Thoracic aorta (tissue), 2 donors: ENCODE measurements around the gene OVOL3. TPM values are rescaled to one million over a fixed set of nuclear protein-coding genes. Genes with fewer than 3 reads are reported as not detected.
A peak's percentile ranks its signal among the peaks of the same experiment; 100 is the strongest.

Source experiments
- ATAC-seq: fragments of 150-250 bp; one replicate; pipeline ENCODE4 v1.8.0; 2017; ENCODE audit warnings: low read depth; ENCODE audit not compliant: insufficient number of reproducible peaks, low FRiP score
- DNase-seq: peaks from one replicate; pipeline ENCODE4 v3.0.0-alpha.2; 2020; ENCODE audit warnings: low spot score
- H3K27ac ChIP-seq, 2 donors: fragments of 200-600 bp; sonication (generic); 1 replicate in 1 of 2; 2 replicates in 1 of 2; pipeline ENCODE4 v1.5.1; 2016; ENCODE audit warnings: mild to moderate bottlenecking in 2 of 2, moderate library complexity in 2 of 2
- H3K27me3 ChIP-seq: fragments of 200-600 bp; sonication (generic); replicated peaks from 2 replicates; pipeline ENCODE4 v1.6.0; 2016; ENCODE audit warnings: mild to moderate bottlenecking; ENCODE audit not compliant: insufficient read depth
- H3K36me3 ChIP-seq: fragments of 200-600 bp; sonication (generic); one replicate; pipeline ENCODE4 v1.5.1; 2016
- H3K4me1 ChIP-seq, 2 donors: fragments of 200-600 bp; sonication (generic); 1 replicate in 1 of 2; 2 replicates in 1 of 2; pipeline versions ENCODE4 v1.5.1 to v1.6.0; 2016; ENCODE audit warnings: low read depth in 2 of 2, mild to moderate bottlenecking in 1 of 2; ENCODE audit not compliant: control insufficient read depth in 1 of 2
- H3K4me3 ChIP-seq: fragments of 200-600 bp; sonication (generic); 2 replicates; pipeline ENCODE4 v1.5.1; 2016; ENCODE audit warnings: mild to moderate bottlenecking
- H3K9me3 ChIP-seq: fragments of 200-600 bp; sonication (generic); 2 replicates; pipeline ENCODE4 v1.5.1; 2016
- total RNA-seq, 2 donors: library from RNA; depleted of rRNA; stranded (reverse); fragments of >200 nt; gene quantifications; one replicate each; pipeline versions ENCODE4 v1.1.0 to v1.2.3, GENCODE V29; 2016
- TF ChIP-seq, protein P1 (sequence below): fragments of 200-600 bp; sonication (generic); IDR thresholded peaks from one replicate; pipeline ENCODE4 v1.5.1; 2019; ENCODE audit warnings: antibody characterized with exemption

OVOL3 gene
- total RNA-seq, 2 donors from 2014 or later: not detected

DNA sequence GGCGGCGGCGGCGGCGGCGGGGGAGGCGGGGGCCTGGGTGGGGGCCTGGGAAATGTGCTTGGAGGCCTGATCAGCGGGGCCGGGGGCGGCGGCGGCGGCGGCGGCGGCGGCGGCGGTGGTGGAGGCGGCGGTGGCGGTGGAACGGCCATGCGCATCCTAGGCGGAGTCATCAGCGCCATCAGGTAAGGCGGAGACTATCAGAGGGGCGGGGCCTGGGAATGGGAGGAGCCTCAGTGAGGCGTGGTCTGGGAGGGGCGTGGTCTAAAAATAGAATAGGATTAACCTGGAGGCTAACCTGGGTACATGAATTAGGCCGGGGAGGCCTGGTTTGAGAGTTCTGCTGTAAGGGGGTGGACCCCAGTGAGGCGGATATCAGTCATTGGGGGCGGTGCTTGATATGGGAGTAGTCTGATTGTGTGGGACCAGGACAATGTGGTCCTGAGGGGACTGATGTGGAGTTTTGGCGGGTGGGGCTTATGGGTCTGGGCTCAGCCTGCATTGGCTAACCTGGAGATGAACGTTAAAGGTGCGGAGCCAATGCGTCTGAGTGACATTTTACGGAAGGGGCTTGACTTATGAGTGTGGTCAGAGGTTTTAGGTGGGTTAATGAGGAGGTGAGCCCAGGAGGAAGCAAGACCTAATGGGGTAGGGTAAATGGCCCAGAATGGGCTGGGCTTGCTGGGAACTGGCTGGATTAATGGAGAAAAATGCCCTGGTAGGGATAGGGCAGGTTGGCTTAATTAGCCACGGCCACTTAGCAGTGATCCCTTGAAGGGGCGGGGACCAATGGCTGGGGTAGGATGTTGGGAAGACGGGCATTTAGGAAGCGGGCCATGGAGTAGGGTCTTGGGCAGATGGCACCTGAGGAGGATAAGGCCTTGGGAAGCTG is 30.3 kb downstream of the OVOL3 start:
- Histone ChIP-seq H3K4me3 (peak overlapping the region; percentile 84), H3K27me3 (no peaks in the 10 kb centered on the region), H3K4me1 (peaks cover 16 to 28% of the 10 kb centered on the region in 2 donors), H3K27ac (peak overlapping the region; percentile 95 to 99), H3K9me3 (no peaks in the 10 kb centered on the region), H3K36me3 (peaks cover 35% of the 10 kb centered on the region)
- ATAC-seq (peak; percentile 48), DNase-seq (peak; percentile 53)
- TF ChIP-seq, protein P1, sequence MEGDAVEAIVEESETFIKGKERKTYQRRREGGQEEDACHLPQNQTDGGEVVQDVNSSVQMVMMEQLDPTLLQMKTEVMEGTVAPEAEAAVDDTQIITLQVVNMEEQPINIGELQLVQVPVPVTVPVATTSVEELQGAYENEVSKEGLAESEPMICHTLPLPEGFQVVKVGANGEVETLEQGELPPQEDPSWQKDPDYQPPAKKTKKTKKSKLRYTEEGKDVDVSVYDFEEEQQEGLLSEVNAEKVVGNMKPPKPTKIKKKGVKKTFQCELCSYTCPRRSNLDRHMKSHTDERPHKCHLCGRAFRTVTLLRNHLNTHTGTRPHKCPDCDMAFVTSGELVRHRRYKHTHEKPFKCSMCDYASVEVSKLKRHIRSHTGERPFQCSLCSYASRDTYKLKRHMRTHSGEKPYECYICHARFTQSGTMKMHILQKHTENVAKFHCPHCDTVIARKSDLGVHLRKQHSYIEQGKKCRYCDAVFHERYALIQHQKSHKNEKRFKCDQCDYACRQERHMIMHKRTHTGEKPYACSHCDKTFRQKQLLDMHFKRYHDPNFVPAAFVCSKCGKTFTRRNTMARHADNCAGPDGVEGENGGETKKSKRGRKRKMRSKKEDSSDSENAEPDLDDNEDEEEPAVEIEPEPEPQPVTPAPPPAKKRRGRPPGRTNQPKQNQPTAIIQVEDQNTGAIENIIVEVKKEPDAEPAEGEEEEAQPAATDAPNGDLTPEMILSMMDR: no peak

DNA sequence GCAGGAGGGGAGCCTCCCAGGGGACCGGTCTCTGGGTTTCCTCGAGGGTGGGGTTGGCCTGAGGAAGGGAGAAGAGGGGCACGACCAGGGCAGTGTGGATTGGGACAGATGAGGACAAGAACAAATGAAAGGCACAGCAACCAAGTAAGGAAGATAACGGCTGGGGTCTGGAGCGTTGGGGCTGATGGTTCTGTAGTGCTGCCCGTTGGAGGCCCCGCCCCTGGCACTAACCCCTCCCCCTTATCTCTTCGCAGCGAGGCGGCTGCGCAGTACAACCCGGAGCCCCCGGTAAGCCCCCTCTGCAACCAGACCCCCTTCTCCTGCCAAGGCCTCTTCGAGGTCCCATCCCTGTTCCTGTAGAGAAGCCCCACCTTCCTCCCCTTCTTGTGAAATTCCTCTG is 31.1 kb downstream of the OVOL3 start:
- TF ChIP-seq, protein P1: no peak
- Histone ChIP-seq H3K27ac (peak overlapping the region in 1 of 2 donors; percentile 99), H3K4me1 (peaks cover 12 to 20% of the 10 kb centered on the region in 2 donors), H3K4me3 (no peak overlapping the region), H3K27me3 (no peaks in the 10 kb centered on the region), H3K9me3 (no peaks in the 10 kb centered on the region), H3K36me3 (peaks cover 43% of the 10 kb centered on the region)
- ATAC-seq: no peak
- no peak for DNase-seq

DNA sequence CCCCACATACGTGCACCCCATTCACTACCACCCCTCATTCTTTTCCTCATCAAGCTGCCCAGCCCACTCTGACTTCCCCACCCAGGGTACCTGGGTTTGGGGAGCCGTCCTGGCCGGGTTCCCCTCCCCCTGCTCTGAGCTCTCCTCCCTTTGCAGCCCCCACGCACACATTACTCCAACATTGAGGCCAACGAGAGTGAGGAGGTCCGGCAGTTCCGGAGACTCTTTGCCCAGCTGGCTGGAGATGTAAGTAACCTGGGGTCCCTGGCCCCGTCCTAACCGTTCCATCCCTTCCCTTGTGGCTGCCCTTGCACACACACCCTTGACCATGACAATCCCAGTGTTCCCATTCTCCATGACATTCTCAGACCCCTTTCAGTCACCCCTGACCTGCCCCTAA is 31.6 kb downstream of the OVOL3 start:
- H3K9me3 ChIP-seq: no peaks in the 10 kb centered on the region
- TF ChIP-seq, protein P1: no peak
- H3K27ac ChIP-seq: no peak overlapping the region
- H3K4me1 ChIP-seq: peaks cover 9 to 16% of the 10 kb centered on the region in 2 donors
- no peak for DNase-seq
- peaks cover 47% of the 10 kb centered on the region for H3K36me3 ChIP-seq
- no peak for ATAC-seq
- H3K27me3 ChIP-seq: no peaks in the 10 kb centered on the region
- H3K4me3 ChIP-seq: no peak overlapping the region

DNA sequence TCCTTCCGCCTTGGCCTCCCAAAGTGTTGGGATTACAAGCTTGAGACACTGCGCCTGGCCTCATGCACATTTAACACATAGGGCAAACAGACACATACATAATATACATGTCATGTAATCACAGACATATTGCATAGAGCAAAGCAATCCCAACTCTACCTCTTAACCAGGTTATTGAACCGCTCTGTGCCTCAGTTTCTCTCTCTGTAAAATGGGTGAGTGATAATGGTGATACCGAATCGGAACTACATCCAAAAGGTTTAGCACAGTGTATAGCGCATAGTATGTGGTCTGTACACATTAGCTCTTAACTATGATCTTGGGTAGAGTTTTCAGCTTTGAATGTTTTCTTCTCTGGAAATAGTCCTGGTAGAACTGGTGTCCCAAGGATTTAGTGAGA is 33.7 kb downstream of the OVOL3 start:
- ATAC-seq (no peak), DNase-seq (no peak)
- Histone ChIP-seq H3K4me3 (no peak overlapping the region), H3K9me3 (no peaks in the 10 kb centered on the region), H3K27me3 (no peaks in the 10 kb centered on the region), H3K36me3 (peaks cover 63% of the 10 kb centered on the region), H3K4me1 (peaks cover 6 to 8% of the 10 kb centered on the region in 2 donors), H3K27ac (no peak overlapping the region)
- TF ChIP-seq, protein P1: no peak

DNA sequence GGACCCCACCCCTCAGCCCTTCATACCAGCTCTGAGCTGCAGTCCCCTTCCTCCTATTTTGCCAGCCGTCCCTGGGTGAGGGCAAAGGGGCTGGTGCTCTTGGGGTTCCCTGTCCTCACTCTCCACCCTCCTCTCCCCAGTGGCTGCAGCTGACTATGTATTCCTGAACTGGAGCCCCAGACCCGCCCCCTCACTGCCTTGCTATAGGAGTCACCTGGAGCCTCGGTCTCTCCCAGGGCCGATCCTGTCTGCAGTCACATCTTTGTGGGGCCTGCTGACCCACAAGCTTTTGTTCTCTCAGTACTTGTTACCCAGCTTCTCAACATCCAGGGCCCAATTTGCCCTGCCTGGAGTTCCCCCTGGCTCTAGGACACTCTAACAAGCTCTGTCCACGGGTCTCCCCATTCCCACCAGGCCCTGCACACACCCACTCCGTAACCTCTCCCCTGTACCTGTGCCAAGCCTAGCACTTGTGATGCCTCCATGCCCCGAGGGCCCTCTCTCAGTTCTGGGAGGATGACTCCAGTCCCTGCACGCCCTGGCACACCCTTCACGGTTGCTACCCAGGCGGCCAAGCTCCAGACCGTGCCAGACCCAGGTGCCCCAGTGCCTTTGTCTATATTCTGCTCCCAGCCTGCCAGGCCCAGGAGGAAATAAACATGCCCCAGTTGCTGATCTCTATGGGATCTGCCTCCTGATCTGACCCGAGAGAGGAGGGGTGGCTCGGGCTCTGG is 38.9 kb downstream of the OVOL3 start:
- Histone ChIP-seq H3K4me3 (no peak overlapping the region), H3K27ac (peak overlapping the region in 1 of 2 donors; percentile 99), H3K36me3 (peaks cover 47% of the 10 kb centered on the region), H3K27me3 (no peaks in the 10 kb centered on the region), H3K4me1 (peaks cover 12 to 22% of the 10 kb centered on the region in 2 donors), H3K9me3 (no peaks in the 10 kb centered on the region)
- DNase-seq: no peak
- no peak for ATAC-seq
- TF ChIP-seq, protein P1: no peak
